Germinal center (tissue), 1 donor: ENCODE results near the gene NUP85.
"Not testable (repeated sequence)": the region's sequence is repeated elsewhere in the genome, so short reads cannot be mapped to it uniquely, and the experiment has no call there.

ENCODE experiments used
- DNase-seq: peaks from one replicate; pipeline ENCODE4 v3.0.0; 2012; ENCODE audit warnings: mixed read lengths, low spot score

The NUP85 gene

DNA sequence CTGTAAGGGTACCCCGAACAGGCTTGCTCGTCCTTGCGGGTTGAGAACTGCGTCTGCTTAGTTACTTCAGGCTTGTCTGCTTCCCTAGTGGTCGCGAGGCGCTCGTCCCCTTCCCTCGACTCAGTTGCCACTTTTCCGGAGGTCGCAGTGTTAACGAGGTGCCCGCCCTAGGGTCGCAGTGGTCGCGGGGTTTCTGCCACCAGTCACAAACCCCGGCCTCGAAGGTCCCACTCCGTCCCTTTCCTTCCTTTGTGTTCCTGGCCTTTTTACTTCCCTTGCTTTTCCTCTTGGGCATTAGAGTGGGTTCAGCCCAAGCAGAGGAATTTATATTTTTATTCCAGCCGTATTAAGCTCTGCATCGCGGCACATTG is 299 bp downstream of the NUP85 start:
- no peak for DNase-seq

DNA sequence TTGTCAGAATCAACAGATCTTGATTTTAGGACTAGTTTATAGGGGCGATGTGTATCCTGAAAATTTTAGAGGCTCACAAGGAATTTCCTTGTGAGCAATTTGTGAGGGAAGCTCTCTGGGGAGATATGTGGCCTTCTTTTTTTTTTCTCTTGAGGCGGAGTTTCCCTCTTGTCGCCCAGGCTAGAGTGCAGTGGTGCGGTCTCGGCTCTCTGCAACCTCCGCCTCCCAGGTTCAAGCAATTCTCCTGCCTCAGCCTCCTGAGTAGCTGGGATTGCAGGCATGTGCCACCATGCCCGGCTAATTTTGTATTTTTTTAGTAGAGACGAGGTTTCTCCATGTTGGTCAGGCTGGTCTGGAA is 1.6 kb downstream of the NUP85 start:
- not testable (repeated sequence) for DNase-seq

DNA sequence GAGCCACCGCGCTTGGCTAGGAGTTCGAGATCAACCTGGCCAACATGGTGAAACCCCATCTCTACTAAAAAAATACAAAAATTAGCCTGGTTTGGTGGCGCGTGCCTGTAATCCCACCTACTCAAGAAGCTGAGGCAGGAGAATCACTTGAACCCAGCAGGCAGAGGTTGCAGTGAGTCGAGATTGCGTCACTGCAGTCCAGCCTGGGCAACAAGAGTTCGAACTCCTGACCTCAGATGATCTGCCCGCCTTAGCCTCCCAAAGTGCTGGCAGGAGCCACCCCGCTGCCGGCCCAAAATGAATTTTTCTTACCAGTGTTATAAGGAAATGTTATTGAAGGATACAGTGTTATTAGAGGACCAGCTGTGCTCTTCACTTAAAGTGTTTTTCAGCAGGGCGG is 2.3 kb downstream of the NUP85 start:
- DNase-seq = no peak

DNA sequence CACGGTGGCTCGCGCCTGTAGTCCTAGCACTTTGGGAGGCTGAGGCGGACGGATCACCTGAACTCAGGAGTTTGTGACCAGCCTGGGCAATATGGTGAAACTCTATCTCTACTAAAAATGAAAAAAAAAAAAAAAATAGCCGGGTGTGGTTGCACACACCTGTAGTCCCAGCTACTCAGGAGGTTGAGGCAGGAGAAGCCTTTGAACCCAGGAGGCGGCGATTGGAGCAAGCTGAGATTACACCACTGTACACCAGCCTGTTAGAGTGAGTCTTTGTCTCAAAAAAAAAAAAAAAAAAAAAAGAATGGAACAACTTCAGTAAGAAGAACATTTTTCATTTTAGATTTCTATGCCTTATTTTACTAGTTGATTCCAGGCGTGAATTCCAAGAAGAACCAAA is 2.7 kb downstream of the NUP85 start:
- DNase-seq = no peak

DNA sequence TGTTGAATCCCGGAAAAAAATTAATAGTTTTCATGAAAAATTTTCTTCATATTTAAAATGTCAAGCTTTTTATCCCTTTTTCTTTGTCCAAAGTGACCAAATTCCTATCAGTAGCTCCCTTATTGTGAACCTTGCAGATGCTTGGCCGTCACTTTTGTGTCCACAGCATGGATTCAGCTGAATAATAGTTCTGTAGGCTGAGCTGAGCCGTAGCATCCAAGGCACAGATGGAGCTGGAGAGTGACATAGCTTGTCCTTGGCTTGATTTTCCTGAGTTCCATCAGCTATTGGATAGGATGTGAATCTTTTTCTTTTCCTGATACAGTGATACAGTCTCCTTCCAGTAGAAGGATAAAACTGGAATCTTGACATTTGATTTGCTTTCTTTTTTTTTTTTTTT is 3.6 kb downstream of the NUP85 start:
- DNase-seq = no peak

DNA sequence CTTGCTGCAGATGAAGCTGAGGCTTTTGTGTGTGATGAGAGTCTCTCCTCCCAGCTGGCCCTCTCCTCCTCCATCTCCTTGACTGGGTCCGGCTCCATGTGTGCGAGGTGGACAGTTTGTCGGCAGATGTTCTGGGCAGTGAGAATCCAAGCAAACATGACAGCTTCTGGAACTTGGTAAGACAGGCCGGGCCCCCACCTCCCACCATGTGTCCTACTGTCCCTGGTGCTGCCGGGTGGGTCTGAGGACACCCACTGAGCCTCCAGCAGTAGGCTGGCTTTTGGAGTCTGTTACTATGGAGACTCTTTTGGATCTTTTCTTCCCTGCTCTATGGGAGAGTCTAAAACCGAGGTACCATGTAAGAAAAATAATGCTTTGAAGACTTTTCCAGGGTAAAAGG is 12.7 kb downstream of the NUP85 start:
- no peak for DNase-seq

DNA sequence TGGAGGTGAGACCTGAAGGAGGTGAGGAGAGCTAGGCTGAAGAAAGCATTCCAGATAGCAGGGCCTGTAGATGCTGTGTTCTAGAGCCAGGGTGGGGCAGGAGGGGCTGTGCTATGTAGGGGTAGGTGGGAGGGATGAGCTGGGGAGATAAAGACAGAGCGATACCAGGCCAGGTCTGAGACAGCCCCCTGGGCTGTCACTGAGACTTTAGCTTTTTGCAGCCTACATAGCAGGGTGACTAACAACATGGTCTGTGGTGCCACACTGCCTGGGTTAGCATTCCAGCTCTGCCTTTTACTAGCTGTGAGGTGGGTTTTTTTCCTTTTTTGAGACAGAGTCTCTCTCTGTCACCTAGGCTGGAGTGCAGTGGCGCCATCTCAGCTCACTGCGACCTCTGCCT is 14.3 kb downstream of the NUP85 start:
- DNase-seq = no peak

DNA sequence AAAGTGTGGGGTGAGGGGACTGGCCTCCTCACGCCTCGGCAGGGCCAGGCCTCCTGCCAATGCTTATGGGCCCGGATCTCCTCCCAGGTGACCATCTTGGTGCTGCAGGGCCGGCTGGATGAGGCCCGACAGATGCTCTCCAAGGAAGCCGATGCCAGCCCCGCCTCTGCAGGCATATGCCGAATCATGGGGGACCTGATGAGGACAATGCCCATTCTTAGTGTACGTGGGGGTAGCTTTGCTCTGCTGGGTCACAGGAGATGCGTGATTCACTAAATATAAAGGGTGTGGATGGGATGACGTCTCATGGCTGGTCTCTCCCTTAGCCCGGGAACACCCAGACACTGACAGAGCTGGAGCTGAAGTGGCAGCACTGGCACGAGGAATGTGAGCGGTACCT is 19.5 kb downstream of the NUP85 start:
- no peak for DNase-seq

DNA sequence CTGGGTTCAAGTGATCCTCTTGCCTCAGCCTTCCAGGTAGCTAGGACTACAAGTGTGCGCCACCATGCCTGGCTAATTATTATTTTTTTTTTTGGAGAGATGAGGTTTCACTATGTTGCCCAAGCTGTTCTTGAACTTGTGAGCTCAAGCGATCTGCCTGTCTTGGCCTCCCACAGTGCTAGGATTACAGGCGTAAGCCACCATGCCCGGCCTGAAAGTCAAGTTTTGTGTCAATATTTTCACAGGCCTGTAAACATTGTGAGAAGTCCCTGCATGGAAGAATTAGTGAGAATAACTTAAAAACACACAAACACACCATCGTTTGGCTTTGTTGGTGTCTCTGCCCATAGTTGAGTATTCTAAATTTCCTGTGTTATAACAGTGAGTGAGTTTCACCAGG is 22.2 kb downstream of the NUP85 start:
- no peak for DNase-seq

DNA sequence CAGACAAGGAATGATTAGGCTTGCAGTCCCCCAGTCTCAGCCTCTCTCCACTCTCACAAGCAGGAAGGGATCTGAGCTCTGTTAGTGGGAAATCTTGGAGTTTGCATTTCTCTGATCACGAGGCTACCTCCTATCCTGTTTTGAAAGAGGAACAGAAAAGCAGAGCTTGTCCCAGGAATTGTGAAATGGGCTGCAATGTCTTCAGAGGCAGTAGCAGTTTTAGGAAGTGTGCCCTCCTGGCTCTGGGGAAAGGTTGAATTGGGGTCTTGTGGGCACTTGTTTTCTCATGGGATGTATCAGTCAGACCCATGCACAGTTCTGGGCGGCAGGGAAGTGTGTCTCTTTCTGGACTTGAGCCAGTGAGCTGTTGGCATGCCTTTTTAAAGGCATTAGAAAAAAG is 22.8 kb downstream of the NUP85 start:
- DNase-seq = no peak

DNA sequence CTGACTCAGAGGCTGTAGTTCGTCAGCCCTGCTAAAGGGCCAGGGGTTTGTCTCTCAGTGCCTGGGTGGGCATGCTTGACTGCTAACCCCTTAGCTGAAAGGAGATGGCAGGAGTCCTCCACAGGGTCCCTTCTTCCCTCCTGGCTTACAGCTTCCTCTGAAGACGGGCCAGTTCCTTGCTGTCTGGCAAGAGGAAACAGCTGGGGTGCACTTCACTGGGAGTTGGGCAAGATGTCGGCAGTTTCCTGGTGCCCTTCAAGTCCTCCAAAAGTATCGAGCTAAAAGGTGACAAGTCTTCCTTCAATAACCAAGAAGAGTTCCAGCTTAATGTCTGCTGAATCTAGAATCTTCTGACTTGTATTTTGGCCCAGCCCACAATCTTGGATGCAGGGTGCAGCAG is 23.4 kb downstream of the NUP85 start:
- no peak for DNase-seq

DNA sequence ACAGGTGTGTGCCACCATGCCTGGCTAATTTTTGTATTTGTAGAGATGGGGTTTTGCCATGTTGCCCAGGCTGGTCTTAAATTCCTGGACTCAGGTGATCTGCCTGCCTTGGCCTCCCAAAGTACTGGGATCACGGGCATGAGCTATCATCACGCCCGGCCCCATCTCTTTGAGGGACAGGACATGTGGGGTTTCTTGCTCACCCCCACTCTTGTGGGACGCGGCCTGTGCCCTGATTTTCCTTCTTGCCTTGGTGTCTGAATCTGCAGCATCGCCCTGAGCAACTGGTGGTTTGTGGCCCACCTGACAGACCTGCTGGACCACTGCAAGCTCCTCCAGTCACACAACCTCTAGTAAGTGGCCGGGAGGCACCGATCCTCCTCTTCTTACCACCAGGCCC is 25.6 kb downstream of the NUP85 start:
- DNase-seq = no peak

DNA sequence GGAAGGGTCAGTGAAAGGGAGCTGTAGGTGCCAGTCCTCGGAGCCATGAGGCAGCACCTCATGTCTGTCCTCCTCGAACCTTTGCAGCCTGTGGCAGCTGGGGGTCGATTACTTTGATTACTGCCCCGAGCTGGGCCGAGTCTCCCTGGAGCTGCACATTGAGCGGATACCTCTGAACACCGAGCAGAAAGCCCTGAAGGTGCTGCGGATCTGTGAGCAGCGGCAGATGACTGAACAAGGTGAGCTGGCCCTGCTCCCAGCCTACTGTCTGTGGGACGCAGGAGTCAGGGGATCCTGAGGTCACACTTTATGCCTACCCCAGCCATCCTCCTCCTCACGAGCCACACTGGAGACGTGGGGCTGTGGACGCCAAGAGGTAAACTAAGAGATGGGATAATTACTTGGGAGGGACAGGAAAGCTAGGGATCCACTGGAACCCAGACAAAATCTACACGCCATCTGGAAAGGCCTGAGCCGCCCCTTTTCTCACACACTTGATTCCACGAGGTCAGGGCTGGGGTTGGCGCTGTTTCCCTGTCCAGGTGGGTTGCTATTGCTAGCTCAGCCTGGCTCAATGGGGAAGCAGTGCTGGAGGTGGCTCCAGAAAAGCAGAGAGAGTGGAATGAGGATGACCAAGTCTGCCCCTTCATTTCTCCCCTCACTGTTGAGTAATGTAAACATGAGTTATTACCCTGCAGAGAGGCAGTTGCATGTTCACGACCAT is 26.4 kb downstream of the NUP85 start:
- DNase-seq = no peak

DNA sequence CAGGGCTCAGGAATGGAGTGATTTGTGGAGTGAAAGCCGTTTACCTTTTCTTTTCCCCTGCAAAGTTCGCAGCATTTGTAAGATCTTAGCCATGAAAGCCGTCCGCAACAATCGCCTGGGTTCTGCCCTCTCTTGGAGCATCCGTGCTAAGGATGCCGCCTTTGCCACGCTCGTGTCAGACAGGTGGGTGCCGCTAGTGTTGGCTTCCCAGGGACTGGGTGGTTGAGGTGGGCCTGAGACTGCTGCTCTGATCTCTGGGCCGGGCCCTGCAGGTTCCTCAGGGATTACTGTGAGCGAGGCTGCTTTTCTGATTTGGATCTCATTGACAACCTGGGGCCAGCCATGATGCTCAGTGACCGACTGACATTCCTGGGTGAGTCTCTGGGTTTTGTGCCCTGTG is 27.3 kb downstream of the NUP85 start:
- DNase-seq = no peak

DNA sequence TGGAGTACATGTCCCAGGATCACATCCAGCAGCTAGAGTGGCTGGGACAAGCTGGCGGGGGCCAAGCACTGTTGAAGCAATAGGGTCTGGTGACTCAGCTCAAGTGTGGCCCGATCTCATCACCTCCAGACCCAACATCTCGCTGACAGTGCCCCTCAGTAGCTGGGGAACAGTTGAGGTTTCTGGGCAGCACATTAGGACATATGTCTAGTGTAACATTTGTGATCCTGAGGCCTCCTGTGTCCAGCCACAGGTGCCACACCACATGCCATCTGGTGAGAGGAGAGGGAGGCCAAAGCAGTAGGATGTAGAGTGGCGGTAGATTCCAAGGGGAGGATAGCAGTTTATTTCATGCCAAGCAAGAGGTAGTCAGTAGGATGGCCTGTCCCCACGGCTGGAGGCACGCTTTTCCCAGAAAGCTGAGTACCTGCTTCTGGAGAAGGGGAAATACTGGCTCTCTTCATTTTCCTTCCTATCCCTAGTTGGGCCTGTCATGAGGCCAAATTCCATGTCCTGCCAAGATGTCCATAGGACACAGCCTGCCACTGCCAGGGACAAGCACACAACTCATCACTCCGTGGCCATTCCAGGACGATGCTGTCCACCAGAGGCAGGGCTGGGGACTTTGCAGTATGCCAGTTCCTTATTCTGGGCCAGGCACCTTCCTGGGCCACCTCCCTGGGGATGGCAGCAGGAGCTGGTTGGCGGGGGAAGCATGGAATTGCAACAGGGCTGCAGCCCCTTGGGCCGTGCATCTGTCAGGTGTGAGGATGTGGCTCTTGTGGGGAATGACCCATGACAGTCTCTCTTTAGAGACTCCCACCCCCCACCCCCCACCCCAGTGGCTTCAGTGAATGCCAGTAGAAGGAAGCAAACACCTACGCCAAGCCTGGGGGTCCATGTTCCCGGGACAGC is 31.9 kb downstream of the NUP85 start:
- no peak for DNase-seq

DNA sequence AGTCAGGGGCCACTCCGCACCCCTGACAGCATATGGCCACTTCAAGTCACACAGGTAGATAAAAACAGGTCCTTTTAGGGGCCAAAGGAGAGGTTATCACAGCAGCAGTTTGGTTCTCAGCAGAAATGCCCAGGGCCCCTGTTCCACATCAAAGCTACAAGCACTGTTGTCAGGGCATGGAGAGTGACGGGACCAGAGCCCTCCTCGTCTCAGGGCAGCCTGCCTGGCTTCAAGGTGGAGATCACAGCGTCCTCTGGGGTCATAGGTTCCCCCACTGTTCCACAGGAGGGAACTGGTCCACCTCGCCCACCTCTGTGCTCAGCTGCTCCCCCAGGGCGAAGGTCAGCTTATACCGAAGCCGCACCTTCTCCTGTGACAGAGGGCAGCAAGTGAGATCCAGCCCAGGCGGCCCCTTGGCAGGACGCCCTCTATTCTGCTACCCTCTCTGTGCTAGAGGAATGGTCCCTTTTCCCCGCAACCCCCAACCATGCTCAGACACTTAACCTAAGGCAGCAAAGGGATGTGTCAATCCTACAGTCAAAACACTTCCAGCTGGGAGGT is 32.6 kb downstream of the NUP85 start:
- DNase-seq = no peak

DNA sequence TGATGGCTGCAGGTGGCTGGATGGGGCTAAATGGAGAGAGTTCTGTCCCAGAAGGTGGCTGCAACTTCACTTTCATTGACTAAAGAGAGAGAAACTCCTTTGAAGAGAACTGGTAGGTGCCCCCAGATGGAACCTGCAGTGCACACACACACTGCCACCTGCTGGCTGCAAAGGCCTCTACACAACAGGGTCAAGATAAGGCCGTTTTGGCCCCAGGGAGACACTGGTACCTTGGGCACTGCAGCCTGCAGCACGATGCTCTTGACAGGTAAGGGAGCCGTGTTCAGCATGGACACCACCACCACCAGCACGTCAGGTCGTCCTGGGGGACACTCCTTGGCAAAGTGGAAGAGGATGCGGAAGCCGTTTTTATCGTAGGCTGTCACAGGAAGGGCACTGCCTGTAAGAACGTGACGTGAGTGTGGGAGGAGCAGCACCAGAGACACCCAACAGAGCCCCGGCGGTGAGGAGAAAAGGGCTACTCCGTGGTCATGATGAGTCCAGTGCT is 33.3 kb downstream of the NUP85 start:
- peak; percentile 86 for DNase-seq

DNA sequence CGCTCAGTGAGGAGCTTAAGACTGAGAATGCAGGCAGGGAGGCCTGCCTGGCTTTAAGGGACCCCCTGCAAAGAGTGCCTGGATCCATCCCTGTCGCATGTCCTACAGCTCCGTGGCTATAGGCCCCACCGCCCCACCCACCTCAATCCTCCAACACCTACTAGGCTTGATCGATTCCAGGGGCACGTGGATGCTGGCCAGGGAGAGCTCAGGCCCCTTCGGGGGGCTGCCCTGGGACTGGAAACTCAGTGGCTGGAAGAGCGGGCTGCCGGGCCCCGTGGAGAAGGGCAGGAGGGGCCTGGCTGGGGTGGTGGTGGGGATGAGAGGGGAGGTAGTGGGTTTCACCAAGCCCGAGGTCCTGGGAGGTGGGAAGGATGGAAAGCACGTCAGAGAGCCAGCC is 33.7 kb downstream of the NUP85 start:
- no peak for DNase-seq

DNA sequence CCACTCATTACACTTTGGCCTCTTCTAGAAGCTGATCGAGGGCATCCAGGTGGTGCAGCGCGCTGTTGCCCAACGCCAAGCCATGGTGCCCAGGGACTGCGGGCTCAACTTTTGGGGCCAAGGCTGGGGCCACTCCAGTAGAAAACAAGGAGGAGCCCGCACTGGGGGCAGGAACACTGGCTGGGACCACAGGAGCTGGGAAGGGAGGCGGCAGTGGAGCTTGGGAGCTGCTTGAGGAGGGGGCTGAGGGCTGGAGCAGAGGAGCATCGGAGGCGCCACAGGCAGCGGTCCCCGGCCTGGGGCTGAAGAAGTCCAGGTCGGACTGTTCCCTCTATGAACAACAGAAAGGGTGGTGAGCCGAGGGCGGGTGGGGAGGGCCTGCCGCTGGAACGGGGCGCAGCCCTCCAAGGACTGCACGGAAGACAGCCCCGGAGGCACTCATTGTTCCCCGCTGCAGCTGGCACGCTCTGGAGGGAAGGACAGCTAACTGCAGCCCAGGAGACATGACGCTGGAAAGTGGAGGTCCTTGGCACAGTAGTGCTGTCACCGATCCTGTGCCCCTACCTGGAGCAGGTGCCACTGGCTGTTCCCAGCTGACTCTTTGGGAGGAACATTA is 34.4 kb downstream of the NUP85 start:
- no peak for DNase-seq

DNA sequence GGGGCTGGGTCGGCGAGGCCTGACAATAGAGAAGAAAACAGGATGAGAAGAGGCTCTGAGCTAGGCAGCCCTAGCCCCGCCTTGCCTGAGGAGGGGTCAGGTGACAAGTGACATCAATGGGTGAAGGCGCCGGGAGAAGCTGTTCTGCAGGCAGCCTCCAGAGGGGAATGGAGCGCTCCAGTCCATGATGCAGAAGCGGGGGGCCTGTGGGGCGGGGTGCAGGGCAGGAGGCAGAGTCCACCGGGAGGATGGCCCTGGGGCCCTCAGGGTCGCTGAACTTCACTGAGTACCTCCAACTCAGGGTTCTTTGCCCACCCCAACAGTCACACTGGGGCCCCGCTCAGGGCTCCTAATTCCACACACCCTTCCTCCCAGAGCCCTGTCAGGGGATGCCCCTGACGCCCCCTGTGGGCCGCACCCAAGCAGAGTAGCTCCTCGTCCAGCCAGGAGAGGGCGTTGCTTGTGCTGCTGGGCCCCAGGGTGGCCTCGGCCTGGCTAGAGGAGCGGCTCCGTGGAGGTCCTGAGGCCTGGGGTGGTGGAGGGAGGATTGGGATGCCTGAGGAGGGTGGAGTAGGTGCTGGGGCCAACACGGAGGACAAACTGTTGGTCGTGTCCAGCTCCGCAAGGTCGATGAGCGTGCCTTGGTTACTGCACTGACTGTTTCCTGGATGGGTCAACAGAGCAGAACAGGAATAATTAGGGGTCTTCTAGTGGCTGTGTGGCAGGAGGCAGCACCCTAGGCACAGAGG is 35.1 kb downstream of the NUP85 start:
- DNase-seq = peak; percentile 44

DNA sequence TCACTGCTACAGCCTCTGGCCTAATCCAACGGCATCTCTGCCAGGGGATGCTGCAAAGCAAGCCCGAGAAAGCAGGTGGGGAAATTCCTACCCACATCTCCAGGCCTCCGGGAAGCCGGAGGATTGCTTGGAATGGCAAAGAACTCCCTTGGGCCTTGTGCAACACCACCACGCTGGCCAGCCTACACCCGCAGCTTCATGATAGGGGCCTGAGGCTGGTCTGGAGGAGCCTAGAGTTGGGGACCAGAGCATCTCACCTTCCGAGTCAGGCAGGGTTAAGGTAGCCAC is 35.6 kb downstream of the NUP85 start:
- no peak for DNase-seq

DNA sequence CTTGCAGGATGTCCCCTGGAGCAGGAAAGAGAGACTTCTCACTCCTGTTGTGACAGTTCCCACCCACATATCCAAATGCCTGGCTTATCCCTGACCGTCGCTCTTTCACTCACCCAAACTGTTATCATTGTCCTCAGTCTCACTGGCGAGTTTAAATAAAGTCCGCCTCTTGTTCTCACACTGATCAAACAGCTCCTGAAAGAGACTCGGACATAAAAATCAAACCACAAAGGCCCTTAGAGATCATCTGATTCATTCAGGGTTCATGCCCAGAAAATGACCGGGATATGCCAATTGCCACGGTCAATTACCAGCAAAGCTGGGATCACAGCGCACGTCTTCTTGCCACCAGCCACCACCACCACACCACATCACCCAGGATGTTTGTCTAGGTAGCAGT is 36.0 kb downstream of the NUP85 start:
- no peak for DNase-seq
